ENCODE measurements around the gene PDXP. TPM values are rescaled to one million over a fixed set of nuclear protein-coding genes. Genes with fewer than 3 reads are reported as not detected.
"Not testable (repeated sequence)": the region's sequence is repeated elsewhere in the genome, so short reads cannot be mapped to it uniquely, and the experiment has no call there.

PDXP gene, protein sequence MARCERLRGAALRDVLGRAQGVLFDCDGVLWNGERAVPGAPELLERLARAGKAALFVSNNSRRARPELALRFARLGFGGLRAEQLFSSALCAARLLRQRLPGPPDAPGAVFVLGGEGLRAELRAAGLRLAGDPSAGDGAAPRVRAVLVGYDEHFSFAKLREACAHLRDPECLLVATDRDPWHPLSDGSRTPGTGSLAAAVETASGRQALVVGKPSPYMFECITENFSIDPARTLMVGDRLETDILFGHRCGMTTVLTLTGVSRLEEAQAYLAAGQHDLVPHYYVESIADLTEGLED
- total RNA-seq, result 9.0 and 13.3 TPM in 2 replicates

DNA sequence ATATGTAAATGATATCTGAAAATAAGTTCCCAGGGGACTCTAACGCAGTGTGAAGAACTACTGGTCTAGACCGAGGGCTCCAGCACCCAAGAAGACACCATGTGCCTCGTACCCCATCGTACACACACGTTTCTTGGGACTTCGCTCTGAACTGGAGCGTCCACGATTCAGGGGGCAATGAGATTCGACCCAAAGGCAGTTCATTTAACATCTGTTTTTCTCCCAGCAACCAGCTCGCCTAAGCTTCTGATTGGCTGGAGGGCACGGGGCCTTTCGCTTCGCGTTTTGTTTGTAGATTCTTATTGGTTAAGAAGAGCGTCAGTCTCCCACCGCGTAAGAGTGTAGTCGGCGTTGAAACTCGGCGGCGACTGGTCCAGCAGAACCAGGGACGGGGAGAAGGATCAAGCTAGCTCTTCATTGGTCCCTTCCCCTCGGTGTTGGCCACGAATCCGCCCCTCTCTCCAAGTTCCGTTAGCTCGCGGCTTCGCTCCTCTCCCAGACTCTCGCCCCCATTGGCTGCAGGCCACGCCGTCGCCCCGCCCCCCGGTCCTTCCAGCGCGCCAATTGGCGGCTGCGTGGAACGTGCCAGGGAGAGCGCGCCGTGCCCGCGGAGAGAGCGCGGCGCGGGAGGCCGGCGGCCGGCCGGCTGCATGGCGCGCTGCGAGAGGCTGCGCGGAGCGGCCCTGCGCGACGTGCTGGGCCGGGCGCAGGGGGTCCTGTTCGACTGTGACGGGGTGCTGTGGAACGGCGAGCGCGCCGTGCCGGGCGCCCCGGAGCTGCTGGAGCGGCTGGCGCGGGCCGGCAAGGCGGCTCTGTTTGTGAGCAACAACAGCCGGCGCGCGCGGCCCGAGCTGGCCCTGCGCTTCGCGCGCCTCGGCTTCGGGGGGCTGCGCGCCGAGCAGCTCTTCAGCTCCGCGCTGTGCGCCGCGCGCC lies at the start of gene PDXP:
PDXP (plus strand) TSS at position 591 of the 933 bp plus-strand sequence; CDS start at position 651, 60 bp downstream.
- peak; percentile 100 for DNase-seq

DNA sequence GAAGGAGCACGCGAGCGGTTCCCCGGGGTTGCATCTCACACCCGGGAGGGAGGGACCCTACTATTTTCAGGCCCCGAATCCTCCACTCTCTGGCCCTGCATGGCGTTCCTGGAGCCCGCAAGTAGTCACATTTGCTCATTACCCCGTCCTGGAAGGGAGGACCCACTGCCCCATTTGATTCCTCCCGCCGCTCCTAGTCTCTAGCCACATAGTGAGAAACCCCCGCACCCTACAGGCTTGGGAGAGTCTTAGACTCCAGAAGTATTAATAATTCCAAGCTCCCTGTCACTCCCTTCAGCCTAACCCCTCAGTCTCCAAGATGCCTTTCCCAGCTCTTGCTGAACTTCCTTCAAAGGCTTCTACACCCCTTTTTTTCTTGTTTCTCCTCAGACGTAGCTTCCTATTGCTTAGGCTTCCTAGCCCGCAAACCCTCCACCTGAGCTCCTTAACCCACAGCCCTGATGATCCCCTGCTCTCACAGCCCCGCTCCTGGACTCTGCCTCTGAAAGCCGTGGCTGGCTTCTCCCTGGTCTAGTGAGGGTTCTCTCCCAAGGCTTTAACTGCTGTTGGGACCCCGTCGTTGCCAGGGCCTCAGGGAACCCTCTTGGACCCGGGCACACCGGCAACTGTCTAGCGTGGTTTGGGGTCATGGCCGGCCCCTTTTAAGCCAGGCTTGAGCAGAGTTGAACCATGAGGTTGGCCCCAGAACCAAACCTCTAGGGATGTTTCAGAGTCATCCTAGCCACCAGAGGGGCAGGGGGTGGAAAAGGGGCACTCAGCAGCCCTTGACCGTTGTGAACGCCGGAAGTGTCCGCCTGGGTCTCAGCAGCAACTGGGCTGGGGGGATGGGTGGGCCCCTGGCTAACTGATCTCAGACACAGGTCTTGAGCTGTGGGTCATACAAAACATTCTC lies 49.0 kb upstream of the PDXP start:
- peak; percentile 35 for DNase-seq

DNA sequence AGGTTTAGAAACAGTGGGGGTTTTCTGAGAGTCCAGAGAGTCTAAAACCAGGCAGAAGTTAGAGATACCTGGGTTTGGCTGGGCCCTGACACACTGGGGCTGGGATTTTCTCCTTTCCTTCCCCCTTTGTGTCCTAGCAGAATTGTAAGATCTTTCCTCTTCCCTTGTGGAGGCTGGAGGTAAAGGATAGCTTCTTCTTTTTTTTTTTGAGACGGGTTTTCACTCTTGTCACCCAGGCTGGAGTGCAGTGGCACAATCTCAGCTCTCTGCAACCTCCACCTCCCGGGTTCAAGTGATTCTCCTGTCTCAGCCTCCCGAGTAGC lies 48.4 kb upstream of the PDXP start:
- DNase-seq, result not testable (repeated sequence)

DNA sequence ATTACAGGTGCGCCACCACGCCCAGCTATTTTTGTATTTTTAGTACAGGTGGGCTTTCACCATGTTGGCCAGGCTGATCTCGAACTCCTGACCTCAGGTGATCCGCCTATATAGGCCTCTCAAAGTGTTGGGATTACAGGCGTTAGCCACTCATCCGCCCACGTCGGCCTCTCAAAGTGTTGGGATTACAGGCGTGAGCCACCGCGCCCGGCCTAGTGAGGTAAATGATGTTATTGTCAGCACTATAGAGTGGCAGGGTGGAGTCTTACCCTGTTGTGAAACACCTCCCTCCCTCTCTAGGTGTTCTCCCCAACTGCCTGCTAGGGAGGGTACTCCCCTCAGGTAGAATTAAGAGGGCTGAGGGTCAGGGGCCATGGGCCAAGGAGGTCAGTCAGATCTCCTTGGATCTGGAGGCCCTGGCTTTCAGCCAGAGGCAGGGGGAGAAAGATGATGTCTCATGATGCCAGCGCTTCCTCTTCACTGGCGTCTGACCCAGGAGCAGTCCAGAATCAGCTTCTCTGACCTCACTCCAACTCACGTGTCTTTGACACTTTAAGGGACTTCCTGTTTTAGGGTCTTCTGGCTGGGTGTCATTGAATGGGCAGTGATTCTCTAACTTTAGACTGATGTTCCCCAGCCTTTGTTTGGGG lies 47.9 kb upstream of the PDXP start:
- DNase-seq, result peak; percentile 15

DNA sequence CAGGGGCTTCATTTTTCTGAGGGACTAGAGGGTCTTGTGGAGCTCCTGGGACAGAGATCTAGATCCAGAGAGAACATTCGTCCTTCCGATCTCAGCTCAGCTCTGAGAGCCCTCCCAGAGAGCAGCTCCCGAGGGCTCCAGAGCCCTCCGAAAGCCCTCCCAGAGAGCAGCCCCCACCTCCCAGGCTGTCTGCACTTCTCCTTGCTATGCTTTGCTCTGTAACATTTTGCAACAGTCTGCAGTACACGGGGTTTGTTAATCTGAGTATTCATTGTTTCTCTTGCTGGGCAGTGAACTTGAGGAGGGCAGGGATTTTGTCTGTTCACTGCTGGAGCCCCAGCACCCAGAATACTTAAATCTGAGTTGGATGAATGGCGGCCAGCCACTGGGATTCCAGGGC lies 47.3 kb upstream of the PDXP start:
- no peak for DNase-seq

DNA sequence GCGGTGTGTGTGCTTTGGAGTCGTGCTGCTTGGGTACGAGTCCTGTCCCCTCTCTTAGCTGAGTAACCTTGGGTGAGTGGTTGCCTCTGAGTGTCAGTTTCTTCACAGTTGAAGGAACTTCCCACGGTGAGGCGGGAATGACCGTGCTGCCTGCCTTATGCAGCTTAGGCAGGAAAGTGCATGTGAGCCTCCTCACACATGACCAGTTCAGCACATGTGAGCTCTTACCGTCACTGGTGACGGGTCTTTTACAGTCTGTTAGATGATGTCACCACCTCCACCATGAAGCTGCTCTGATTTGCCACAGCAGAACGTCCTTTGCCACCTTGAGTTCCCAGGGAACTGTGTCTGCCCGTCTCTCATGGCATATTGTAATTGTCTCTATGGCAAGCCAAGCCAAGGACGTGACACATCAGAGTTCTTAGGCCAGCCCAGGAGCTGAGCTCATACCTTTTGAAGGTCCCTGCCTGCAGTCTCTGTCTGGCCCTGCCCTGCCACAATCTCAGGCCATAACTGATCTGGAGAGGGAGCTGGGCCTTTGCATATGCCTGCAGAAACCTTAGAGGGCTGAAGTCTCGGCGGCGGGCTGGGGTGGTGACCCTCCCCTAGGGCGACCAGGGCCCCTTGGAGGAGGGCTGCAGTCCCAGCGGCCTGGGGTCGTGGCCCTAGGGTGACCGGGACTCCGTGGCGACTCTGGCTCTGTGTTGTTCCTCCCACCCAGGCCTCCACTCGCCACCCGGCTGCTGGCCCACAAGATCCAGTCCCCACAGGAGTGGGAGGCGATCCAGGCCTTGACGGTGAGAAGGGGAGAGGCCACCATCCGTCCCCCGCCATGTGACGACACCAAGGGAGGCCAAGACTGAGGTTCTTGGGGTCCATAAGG lies 42.1 kb upstream of the PDXP start:
- no peak for DNase-seq

DNA sequence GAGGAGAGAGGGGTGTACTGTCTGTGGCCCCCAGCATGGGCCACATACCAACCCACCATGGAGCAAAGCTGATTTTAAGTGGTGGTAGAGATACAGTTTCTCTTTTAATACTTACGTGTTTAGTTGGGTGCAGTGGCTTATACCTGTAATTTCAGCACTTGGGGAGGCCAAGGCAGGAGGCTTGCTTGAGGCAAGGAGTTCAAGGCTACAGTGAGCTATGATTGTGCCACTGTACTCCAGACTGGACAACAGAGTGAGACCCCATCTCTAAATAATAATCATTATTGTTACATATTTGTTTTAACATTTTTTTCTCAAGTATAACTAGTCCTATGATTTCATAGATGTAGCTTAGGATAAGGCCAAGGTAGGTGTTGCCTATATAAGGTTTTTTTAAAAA lies 41.1 kb upstream of the PDXP start:
- no peak for DNase-seq

DNA sequence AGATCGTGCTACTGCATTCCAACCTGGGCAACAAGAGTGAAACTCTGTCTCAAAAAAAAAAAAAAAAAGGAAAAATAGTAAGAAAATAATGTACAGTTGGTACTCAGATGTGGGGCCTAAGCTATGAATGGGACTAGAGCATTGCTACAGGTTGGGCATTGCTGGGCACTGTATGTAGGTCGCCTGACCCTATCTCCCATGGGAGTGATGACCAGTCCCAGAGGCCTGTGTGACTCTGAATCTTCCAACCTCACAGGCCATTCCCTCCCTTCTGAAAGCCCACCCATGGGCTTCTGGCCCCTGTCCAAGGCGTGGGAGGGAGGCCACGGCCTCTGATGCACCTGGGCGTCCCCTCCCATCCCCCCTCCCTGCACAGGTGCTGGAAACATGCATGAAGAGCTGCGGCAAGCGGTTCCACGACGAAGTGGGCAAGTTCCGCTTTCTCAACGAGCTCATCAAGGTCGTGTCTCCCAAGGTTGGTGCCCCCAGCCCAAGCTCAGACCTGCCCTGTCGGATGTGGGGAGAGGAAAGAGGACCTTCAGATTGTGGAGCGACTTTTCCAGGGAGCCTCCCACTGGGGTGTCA lies 40.4 kb upstream of the PDXP start:
- DNase-seq, result no peak

DNA sequence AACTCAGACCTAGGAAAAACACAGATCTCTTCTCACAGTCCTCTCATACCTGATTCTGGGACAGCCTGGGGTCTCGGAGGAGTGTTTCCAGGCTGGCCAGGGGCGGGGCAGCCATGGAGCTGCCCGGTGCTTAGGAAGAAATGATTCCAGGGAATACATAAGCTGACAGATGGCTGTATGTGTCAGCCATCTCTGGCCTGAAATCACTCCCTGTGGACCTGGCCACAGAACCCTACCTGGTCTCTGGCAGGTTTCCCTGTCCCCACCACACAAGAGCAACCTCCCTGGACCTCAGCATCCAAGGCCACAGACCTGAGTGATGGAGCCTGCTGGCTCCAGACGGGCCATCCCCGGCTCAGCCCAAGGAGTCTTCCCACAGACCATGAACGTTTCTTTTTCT lies 39.8 kb upstream of the PDXP start:
- DNase-seq, result no peak

DNA sequence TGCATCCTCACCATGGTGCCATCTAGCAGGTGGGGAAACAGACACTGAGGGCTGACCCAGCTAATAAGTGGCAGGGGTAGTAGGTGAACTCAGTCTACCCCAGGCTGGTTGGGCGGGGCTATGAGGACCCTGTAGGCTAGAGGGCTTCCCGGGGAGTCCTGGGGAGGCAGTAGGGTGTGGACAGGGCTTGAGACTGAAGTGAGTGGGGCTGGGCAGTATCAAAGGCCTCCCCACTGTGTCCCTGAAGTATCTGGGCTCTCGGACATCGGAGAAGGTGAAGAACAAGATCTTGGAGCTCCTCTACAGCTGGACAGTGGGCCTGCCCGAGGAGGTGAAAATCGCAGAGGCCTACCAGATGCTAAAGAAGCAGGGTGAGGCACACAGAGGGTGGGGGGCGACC lies 38.5 kb upstream of the PDXP start:
- DNase-seq, result no peak

DNA sequence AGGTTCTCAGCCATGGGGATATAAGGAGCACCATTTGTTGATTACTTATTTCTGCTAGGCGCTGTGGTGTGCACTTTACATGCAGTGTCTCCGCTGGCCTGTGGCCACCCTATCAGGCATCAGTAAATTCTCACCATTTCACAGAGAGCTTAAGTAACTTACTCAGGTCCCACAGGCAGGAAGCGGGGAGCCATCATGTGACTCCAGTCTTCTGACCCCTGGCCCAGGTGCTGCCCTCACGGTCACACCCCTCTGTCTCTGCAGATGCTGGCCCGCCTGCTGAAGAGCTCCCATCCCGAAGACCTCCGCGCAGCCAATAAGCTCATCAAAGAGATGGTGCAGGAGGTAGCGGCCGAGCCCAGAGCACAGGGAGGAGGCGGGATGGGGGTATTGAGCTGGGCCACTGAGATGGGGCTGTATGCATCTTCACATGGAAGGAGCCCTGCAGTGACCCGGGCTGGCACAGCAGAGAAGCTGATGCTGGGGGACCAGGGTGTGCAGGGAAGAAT lies 37.1 kb upstream of the PDXP start:
- no peak for DNase-seq

DNA sequence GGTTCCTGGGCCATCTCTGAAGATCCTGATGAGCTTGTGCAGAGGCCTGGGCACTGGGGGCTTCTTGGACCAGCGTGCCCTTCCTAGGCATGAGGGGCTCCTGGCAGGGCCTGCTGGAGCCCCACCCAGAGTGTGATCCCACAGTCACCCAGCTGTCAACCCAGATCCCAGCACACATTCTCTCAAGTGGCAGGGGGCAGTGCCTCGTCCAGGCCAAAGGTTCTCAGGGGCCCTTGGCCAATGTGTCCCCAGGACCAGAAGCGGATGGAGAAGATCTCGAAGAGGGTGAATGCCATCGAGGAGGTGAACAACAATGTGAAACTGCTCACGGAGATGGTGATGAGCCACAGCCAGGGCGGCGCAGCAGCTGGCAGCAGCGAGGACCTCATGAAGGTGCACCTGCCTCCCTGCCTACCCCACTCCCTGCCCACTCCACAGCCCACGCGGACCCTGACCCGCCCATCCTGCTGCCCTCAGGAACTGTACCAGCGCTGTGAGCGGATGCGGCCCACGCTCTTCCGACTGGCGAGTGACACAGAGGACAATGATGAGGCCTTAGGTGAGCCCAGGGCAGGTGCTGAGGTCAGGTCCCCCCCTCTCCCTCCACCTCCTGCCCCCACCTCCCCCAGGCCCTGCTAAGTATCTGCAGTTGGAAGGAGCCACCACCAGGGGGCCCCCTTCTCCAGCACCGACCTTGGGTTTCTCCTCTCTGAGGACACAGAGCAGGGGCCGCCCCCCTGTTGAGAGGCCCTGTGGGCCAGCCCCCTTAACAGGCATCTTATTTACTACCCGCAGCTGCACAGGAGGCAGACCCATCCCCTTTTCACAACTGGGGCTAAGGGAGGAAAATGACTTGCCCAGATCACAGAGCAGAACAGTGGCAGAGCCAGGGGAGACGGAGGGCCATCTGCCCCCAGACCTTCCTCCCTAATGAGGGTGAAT lies 35.2 kb upstream of the PDXP start:
- DNase-seq, result peak; percentile 71

DNA sequence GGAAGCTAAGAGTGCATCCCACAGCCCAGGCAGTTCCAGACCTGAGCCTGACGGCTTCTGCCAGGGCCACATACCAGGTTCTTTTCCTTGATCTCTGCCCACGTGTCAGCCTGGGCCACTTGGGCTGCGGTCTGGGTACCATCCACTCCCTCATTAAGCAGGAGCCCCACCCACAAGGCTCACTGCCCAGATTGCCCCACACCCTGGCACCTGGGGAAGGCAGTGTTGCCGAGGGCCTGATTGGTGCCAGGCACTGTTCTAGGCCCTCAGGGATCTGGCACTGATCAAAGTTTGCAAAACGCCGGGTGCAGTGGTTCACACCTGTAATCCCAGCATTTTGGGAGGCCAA lies 34.5 kb upstream of the PDXP start:
- no peak for DNase-seq

DNA sequence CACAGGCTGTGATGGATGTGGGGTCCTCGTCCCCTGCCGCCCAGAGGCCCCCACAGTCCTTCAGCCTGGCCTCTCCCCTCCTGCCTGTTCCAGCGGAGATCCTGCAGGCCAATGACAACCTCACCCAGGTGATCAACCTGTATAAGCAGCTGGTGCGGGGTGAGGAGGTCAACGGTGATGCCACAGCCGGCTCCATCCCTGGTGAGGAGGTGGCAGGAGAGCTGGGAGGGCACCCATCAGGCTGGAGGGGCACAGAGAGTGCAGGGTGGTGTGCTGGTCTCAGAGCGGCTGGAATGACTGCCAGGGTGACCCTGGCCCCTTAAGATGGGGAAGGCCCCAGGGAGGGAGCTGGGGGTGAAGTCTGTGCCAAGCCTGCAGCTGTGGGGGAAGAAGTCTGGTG lies 33.6 kb upstream of the PDXP start:
- DNase-seq, result no peak

DNA sequence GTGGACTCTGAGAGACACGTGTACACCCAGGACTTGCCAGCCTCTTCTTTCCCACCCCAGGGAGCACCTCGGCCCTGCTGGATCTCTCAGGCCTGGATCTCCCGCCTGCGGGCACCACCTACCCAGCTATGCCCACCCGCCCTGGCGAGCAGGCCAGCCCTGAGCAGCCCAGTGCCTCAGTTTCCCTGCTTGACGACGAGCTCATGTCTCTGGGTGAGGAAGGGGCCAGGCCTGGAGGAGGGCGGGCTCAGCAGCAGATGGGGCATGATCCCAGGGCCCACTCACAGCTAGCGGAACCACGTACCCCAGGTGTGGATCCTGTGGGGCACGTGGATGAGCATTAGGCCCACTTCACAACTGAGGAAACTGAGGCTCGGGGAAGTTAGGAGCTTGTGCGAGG lies 32.8 kb upstream of the PDXP start:
- DNase-seq, result no peak

DNA sequence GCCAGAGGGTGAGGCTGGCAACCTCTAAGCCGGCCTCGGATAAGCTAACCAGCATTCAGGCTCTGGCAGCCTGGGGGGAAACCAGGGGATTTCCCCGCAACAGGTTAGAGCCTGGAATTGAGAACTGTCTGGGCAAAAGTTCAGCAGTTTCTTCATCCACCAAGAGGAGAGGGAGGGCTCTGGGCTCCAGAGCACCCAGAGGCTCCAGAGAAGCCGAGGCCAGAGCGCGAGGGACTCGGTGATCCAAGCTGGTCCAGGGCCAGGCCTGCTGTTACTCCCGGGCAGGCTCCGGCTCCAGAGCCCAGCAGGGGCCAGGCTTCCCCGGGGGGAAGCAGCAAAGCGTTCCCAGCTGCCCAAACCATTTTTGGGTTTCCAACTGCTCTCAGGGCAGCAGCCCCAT lies 32.4 kb upstream of the PDXP start:
- DNase-seq, result no peak

DNA sequence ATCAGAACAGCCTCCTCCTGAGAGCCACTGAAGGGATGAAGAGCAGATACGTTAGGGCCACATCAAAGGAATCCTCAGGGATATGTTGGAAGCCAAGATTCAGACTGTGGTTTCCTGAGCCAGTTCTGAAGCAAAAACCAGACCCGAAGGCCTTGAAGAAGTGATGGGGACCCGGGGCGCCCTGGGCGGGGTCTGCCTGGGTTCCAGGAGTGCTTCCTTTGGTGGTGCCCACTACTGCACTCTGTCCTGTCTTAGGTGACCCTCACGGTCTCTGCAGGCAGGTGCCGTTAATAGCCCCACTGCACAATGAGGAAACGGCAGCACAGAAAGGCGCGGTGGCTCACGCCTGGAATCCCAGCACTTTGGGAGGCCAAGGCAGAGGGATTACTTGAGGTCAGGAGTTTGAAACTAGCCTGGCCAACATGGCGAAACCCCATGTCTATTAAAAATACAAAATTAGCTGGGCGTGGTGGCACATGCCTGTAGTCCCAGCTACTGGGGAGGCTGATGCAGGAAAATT lies 31.9 kb upstream of the PDXP start:
- no peak for DNase-seq

DNA sequence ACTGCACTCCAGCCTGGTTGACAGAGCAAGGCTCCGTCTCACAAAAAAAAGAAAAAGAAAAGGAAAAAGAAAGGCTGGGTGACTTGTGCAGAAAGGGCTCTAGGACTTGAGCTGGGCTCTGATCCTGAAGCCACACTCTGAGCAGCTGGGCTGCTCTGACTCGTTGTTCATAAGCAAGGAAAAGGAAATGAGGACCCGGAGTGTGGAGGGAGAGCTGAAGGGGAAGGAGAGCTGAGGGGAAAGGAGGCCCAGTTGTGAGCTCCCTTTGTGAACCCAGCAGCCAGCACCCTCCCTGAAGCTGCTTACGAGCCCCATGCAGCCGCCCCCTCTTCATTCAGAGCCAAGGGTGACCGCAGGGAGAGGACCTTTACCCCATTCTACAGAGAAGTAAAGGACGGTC lies 31.4 kb upstream of the PDXP start:
- peak; percentile 34 for DNase-seq

DNA sequence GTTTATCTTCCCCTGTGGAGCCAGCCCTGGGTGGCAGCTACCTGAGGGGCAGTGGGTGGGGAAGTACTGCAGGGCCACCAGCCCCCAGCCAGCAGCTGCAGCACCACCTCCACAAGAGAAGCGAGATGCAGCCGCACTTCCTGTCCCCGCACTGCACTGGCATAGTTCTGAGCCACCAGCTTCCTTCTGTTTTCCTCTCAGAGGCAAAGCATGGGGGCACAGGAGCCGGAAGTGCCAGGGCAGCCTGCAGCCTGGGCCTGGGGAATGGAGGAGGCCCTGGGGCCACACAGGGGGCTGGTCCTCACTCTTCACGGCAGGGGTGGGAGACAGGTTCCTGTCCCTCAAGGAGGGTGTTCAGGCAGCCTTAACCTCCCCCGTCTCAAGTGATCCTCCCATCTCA lies 31.0 kb upstream of the PDXP start:
- no peak for DNase-seq

DNA sequence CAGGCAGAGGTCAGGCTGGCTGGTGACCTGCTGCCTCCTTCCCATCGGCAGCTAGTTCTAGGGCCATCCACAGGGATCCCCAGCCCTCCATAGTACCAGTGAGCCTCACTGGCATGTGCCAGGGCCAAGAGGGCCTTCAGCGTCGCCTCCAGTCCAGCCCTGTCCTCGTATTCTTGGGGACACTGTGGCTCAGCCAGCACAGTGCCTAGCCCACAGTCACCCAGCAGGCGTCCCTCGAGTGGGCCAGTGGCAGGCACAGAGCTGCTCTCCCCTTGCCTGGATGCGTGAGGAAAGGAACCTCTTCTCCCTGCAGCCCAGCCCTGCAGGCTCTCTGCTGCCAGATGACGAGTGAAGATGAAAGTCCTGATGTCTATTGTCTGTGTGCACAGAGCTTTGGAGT lies 29.7 kb upstream of the PDXP start:
- DNase-seq, result no peak
